GM23248 (cell line): ENCODE results near the gene WDR64. TPM values are rescaled to one million over a fixed set of nuclear protein-coding genes. Genes with fewer than 3 reads are reported as not detected.

ENCODE experiments used
- DNase-seq: peaks from one replicate; pipeline ENCODE4 v3.0.0-alpha.2; 2015
- H2AFZ ChIP-seq: fragments of 200-600 bp; sonication (generic); 2 replicates; pipeline ENCODE4 v1.6.1; 2016; ENCODE audit warnings: antibody characterized with exemption
- H3F3A ChIP-seq: fragments of 200-600 bp; sonication (generic); 2 replicates; pipeline ENCODE4 v1.6.1; 2016; ENCODE audit warnings: mild to moderate bottlenecking, antibody characterized with exemption, mixed run types; ENCODE audit not compliant: insufficient read depth
- H3K27ac ChIP-seq: fragments of 200-600 bp; sonication (generic); 2 replicates; pipeline ENCODE4 v1.5.1; 2016; ENCODE audit warnings: mild to moderate bottlenecking
- H3K27me3 ChIP-seq: fragments of 200-600 bp; sonication (generic); replicated peaks from 2 replicates; pipeline ENCODE4 v1.6.1; 2016; ENCODE audit warnings: mild to moderate bottlenecking; ENCODE audit not compliant: insufficient read depth
- H3K36me3 ChIP-seq: fragments of 200-600 bp; sonication (generic); 2 replicates; pipeline ENCODE4 v1.6.1; 2016; ENCODE audit warnings: low read depth, mild to moderate bottlenecking
- H3K4me1 ChIP-seq: fragments of 200-600 bp; sonication (generic); 2 replicates; pipeline ENCODE4 v1.6.1; 2016; ENCODE audit warnings: mild to moderate bottlenecking; ENCODE audit not compliant: insufficient read depth
- H3K4me2 ChIP-seq: fragments of 200-600 bp; sonication (generic); one replicate; pipeline ENCODE4 v1.6.1; 2016; ENCODE audit warnings: mild to moderate bottlenecking; ENCODE audit not compliant: unreplicated experiment
- H3K4me3 ChIP-seq: fragments of 200-600 bp; sonication (generic); 2 replicates; pipeline ENCODE4 v1.5.1; 2016; ENCODE audit warnings: mild to moderate bottlenecking
- H3K79me2 ChIP-seq: fragments of 200-600 bp; sonication (generic); 2 replicates; pipeline ENCODE4 v1.6.1; 2016; ENCODE audit warnings: mild to moderate bottlenecking; ENCODE audit not compliant: insufficient read depth
- H3K9ac ChIP-seq: fragments of 200-600 bp; sonication (generic); 2 replicates; pipeline ENCODE4 v1.6.1; 2016; ENCODE audit warnings: mild to moderate bottlenecking
- H3K9me2 ChIP-seq: fragments of 200-600 bp; sonication (generic); 2 replicates; pipeline ENCODE4 v1.6.1; 2016; ENCODE audit warnings: mixed run types, mild to moderate bottlenecking, moderate library complexity; ENCODE audit not compliant: insufficient read depth
- H3K9me3 ChIP-seq: fragments of 200-600 bp; sonication (generic); one replicate; pipeline ENCODE4 v1.6.1; 2017; ENCODE audit warnings: low read depth
- H4K20me1 ChIP-seq: fragments of 200-600 bp; sonication (generic); 2 replicates; pipeline ENCODE4 v1.6.0; 2016; ENCODE audit not compliant: insufficient read depth
- EZH2 ChIP-seq: fragments of 200-600 bp; sonication (generic); IDR thresholded peaks from 2 replicates; pipeline ENCODE4 v1.6.1; 2018; ENCODE audit warnings: antibody characterized with exemption, mild to moderate bottlenecking; ENCODE audit not compliant: insufficient read depth, poor library complexity, severe bottlenecking
- EZH2phosphoT487 ChIP-seq: fragments of 200-600 bp; sonication (generic); IDR thresholded peaks from 2 replicates; pipeline ENCODE4 v1.6.1; 2018; ENCODE audit warnings: antibody characterized with exemption, moderate library complexity, mild to moderate bottlenecking, low read depth; ENCODE audit not compliant: insufficient read depth
- WGBS, 2 experiments: methylation state at CpG; one replicate each; pipeline ENCODE4 v1.1.6; 2015 to 2017; ENCODE audit warnings: low lambda C conversion rate in 2 of 2, low coverage in 1 of 2; ENCODE audit errors: missing lambda C conversion rate in 2 of 2; 5-methylcytosine and 5-hydroxymethylcytosine counted together
- in situ Hi-C: fragments of 300-500 bp; cut with MboI; formaldehyde crosslinking; loops from 2 replicates; pipeline ENCODE4 v1.15.0; 2020
- polyA plus RNA-seq: library from polyadenylated mRNA; unstranded; fragments of >200 nt; fragmentation: Nextera tagmentation; extraction: Ambion mirVana; gene quantifications from 2 replicates; pipeline ENCODE4 v1.2.1, GENCODE V29; 2016
- total RNA-seq: library from RNA; depleted of rRNA; stranded (reverse); fragments of >200 nt; shearing (Covaris generic); gene quantifications from 2 replicates; pipeline ENCODE4 v1.2.3, GENCODE V29; 2014

Gene WDR64
- total and polyA plus RNA-seq, 2 experiments from 2014 or later = not detected

DNA sequence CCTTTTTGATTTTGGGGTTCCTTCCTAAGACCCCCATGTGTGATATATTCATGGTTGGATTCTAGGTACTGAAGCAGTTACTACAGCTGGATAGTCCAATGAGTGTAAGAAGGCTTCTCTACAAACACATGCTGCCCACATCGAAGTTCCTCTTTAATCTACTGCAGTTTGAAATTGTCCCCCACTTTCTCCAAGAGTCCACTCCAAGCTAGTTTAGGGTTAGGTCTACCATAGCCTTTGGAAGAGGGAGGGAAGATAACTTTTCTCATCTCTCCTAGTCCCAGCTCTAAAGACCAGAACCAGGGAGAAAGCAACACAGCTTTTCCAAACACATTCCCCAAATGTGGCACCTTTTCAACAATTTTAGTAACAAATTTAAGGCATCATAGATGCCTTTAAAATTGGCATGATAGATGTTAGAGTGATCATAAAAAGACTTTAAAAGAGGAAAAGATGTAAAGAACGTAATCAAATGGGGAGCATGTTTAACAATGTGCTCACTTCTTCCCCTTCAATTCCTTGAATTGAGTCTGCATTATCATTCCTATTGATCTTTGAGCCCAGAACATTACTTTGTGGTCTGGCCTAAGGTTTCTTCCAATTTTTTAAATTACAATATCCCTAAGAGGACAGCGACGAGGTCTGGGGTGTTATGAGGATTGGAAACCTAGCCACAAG, 194.9 kb downstream of the WDR64 start:
- H3K79me2 ChIP-seq = peaks cover 18% of the 10 kb centered on the region
- H3F3A ChIP-seq = peaks cover 16% of the 10 kb centered on the region
- H3K4me1 ChIP-seq = peaks cover 24% of the 10 kb centered on the region
- no peaks in the 10 kb centered on the region for H3K27me3 ChIP-seq
- in situ Hi-C loops = no loop called here
- H3K9me3 ChIP-seq = no peaks in the 10 kb centered on the region
- peak overlapping the region; percentile 99 for H3K4me2 ChIP-seq
- no peaks in the 10 kb centered on the region for H3K36me3 ChIP-seq
- H2AFZ ChIP-seq = peak overlapping the region; percentile 99
- WGBS, 2 experiments = 80 to 87% methylated on average over 4 of the region's 4 CpGs
- DNase-seq = no peak
- peak overlapping the region; percentile 83 for H3K4me3 ChIP-seq
- no peaks in the 10 kb centered on the region for H4K20me1 ChIP-seq
- TF ChIP-seq EZH2 = no peak
- TF ChIP-seq EZH2phosphoT487 = no peak
- no peaks in the 10 kb centered on the region for H3K9me2 ChIP-seq
- peak overlapping the region; percentile 84 for H3K9ac ChIP-seq
- H3K27ac ChIP-seq = peak overlapping the region; percentile 93

GRCh38 chr1:241847540-241847795, 195.4 kb downstream of the WDR64 start:
- Histone ChIP-seq H3K9me3 (no peaks in the 10 kb centered on the region), H3K4me3 (peak overlapping the region; percentile 83), H3K9ac (peak overlapping the region; percentile 84), H3K4me2 (peak overlapping the region; percentile 99), H3K27ac (peak overlapping the region; percentile 93), H3K4me1 (peaks cover 19% of the 10 kb centered on the region), H2AFZ (peak overlapping the region; percentile 99), H4K20me1 (no peaks in the 10 kb centered on the region), H3K9me2 (no peaks in the 10 kb centered on the region), H3F3A (peaks cover 12% of the 10 kb centered on the region), H3K36me3 (no peaks in the 10 kb centered on the region), H3K27me3 (no peaks in the 10 kb centered on the region), H3K79me2 (peaks cover 18% of the 10 kb centered on the region)
- 1 to 3% methylated on average over 6 of the region's 6 CpGs for WGBS, 2 experiments
- no peak for DNase-seq
- TF ChIP-seq EZH2phosphoT487 = no peak
- no peak for TF ChIP-seq EZH2
- in situ Hi-C loops = no loop called here

DNA sequence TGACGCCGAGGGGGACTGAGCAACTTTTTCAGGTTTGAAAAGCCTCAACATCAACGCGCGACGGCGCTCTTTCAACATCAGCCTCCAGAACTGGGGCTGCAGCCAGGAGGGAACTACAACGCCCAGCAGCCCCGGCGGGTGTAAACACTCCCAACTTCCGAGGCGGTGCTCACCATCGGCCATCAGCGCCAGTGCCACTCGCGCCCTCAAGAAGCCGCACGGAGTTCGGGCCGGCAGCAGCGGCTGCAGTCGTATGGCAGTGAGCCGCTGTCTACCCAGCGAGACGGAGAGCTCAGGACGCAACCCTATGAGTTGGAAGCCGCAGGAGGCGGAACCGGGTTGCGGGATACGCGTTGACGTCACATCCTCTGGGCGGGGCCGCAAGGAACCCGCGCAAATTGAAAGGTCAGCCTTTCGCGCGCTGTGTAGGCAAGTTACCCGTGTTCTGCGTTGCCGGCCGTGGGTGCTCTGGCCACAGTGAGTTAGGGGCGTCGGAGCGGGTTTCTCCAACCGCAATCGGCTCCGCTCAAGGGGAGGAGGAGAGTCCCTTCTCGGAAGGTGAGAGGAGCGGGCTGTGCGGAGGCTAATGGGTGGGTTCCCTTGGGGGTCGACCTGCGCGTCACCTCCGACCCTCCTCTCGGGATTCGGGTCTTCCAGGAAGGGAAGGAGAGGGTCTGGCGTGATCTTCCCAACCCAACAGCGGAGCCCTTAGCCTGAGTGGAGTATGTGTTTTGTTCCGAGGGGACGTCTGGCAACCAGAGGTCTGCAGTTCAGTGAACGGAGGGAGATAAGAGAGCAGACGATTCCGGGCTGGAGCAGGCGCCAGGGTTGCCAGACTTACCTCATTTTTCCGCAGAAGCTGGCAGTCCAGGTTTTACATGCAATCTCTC, 196.0 kb downstream of the WDR64 start, which contains the start of gene EXO1:
Gene EXO1 (plus strand): TSS at position 409 of the 890 bp plus-strand sequence. CDS start 2,222 bp downstream, outside the sequence.
- H3K36me3 ChIP-seq = no peaks in the 10 kb centered on the region
- H3K4me3 ChIP-seq = peak within 1 kb of the TSS; percentile 83
- peaks cover 6% of the 10 kb centered on the region; the same call in 1 of the 2 replicates for H3F3A ChIP-seq
- H3K9me3 ChIP-seq = no peaks in the 10 kb centered on the region
- peaks cover 18% of the 10 kb centered on the region for H3K79me2 ChIP-seq
- in situ Hi-C loops = no loop called here
- no peak for TF ChIP-seq EZH2phosphoT487
- TF ChIP-seq EZH2 = no peak
- peak within 1 kb of the TSS; percentile 99 for H3K4me2 ChIP-seq
- peak within 1 kb of the TSS; percentile 93 for H3K27ac ChIP-seq
- peak within 1 kb of the TSS; percentile 99 for H2AFZ ChIP-seq
- H4K20me1 ChIP-seq = no peaks in the 10 kb centered on the region
- H3K4me1 ChIP-seq = peaks cover 13% of the 10 kb centered on the region
- no peaks in the 10 kb centered on the region for H3K9me2 ChIP-seq
- peak; percentile 99 for DNase-seq
- H3K27me3 ChIP-seq = no peaks in the 10 kb centered on the region
- peak within 1 kb of the TSS; percentile 84 for H3K9ac ChIP-seq
- WGBS, 2 experiments = 1 to 2% methylated on average over 67 to 68 of the region's 68 CpGs

DNA sequence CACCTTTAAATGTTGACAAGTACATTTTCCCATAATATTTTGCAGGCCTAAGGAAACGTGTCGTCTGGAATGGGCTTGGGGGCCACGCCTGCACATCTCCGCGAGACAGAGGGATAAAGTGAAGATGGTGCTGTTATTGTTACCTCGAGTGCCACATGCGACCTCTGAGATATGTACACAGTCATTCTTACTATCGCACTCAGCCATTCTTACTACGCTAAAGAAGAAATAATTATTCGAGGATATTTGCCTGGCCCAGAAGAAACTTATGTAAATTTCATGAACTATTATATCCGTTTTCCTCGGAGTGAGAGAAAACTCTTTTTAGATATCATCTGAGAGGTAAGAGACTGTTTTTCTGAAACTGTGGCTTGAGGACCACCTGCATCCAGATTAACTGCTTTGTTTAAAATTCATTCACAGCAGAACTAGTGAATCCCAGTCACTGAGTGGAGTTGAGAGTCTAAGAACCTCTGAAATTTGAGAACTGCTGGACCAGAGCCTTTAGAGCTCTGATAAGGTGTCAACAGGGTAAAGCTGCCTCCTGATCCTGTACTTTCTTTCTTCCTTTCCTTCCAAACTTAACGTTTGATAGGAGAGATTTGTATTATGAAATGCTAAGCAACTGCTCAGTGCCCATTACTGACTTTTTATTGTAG, 196.7 kb downstream of the WDR64 start:
- peak overlapping the region; percentile 99 for H3K4me2 ChIP-seq
- no peak for DNase-seq
- no peaks in the 10 kb centered on the region for H3K27me3 ChIP-seq
- no peaks in the 10 kb centered on the region for H3K36me3 ChIP-seq
- no peak overlapping the region for H3K27ac ChIP-seq
- peaks cover 13% of the 10 kb centered on the region; the same call in 1 of the 2 replicates for H3K4me1 ChIP-seq
- peak overlapping the region; percentile 84 for H3K9ac ChIP-seq
- in situ Hi-C loops = no loop called here
- no peaks in the 10 kb centered on the region for H4K20me1 ChIP-seq
- no peaks in the 10 kb centered on the region for H3K9me2 ChIP-seq
- no peaks in the 10 kb centered on the region for H3K9me3 ChIP-seq
- H3F3A ChIP-seq = peaks cover 6% of the 10 kb centered on the region; the same call in 1 of the 2 replicates
- H3K4me3 ChIP-seq = peak overlapping the region; percentile 83
- H2AFZ ChIP-seq = peak overlapping the region; percentile 99
- WGBS, 2 experiments = 5 to 7% methylated on average over 13 of the region's 13 CpGs
- TF ChIP-seq EZH2phosphoT487 (no peak), EZH2 (no peak)
- peaks cover 18% of the 10 kb centered on the region for H3K79me2 ChIP-seq
